GM12801 (cell line): ENCODE data around the gene MMS22L.

ENCODE experiments used
- TF ChIP-seq, protein P1 (sequence below): IDR thresholded peaks from one replicate; pipeline ENCODE4 v1.5.1; 2011; ENCODE audit warnings: control low read depth; ENCODE audit not compliant: insufficient read length; ENCODE audit errors: extremely low read depth

MMS22L gene

DNA sequence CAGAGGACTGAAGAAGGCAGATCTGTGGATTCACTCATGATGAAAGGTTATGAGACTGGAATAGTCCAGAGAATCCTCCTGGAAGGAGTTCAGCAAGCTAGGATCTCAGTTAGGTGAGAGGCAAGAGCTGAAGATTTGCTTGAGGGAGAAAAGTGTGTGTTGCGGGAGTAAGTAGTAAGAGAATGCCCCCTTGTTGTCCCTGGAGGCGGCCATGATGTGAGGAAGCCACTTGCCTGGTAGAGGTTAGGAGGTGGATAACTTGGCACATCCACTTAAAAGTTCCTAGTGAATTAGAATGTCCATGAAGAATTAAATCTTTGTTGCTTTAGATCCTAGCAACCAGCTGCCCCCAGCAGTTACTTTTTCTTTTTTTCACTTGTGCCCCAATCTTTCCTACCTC is 162.5 kb downstream of the MMS22L start:
- TF ChIP-seq, protein P1, sequence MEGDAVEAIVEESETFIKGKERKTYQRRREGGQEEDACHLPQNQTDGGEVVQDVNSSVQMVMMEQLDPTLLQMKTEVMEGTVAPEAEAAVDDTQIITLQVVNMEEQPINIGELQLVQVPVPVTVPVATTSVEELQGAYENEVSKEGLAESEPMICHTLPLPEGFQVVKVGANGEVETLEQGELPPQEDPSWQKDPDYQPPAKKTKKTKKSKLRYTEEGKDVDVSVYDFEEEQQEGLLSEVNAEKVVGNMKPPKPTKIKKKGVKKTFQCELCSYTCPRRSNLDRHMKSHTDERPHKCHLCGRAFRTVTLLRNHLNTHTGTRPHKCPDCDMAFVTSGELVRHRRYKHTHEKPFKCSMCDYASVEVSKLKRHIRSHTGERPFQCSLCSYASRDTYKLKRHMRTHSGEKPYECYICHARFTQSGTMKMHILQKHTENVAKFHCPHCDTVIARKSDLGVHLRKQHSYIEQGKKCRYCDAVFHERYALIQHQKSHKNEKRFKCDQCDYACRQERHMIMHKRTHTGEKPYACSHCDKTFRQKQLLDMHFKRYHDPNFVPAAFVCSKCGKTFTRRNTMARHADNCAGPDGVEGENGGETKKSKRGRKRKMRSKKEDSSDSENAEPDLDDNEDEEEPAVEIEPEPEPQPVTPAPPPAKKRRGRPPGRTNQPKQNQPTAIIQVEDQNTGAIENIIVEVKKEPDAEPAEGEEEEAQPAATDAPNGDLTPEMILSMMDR, result no peak

DNA sequence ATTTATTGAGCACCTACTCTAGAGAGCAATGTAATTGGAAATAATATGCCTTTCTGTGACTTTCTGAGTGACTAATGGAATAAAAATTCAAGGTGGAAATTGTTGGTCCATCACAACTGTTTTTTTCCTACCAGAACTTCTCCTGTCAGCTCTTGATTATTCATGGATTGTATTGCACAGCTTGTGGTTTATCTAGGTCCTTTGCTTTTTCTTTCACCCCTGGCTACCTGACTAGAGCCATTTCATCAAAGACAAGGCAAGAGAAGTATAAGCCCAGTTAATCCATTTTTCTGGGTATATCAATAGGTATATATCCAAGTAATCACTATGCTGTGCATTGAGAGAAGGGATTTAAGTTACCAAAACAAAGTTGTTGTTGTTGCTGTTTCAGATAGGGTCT is 168.4 kb downstream of the MMS22L start:
- TF ChIP-seq, protein P1, result no peak

DNA sequence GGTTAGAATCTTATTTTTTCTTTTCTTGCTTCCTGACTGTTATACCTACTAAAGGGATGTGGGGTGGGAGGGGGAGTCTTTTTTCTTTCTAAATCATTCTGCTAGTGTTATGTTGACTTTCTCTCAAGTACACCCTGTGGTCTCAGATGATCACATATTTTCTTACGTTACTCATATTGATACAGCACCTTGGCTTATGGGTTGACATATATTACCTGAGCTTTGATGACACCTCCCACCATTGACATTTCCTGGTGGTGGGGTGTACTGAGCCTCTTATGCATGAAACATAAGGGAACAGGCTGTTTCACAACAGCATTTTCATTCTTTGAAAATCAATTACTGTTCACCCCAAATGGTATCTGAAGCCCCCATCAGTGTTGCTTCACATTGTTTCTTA is 169.8 kb downstream of the MMS22L start:
- TF ChIP-seq, protein P1, result no peak

DNA sequence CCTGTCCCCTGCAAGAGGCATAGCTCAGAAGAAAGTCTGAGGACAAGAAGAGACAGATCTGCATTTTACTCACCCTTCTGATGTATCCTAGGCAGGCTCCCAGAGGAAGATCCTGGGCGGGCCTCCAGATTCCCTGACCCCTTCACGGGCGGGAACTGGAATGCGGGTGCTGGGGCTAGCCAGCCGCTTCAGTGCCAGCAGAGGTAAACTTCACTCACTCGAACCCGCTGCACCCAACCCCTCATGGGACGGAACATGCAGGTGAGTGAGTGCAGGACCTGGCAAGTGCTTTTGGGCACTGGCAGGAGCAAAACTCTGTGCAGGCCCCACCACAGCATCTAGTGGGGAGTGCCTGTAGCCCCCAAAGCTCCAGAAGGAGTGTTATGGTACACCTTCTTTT is 171.8 kb downstream of the MMS22L start:
- TF ChIP-seq, protein P1, result no peak

DNA sequence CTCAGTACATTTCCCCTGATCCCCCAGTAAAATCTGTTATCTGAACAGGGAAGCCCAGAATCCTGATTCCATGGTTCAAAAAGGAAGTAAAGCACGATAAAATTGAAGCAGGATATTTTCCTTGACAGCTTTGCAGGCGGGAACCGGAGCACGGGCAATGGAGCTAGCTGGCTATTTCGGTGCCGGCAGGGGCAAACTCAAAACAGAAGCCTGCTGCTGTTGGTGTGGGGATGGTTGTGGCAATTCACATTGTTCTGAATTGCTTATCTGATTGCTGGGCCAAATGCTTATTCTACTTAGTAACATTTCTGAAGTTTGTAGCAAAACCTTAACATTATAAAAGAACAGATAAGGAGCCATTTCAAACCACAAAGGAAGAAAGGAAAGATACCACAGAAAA is 172.4 kb downstream of the MMS22L start:
- TF ChIP-seq, protein P1, result no peak

DNA sequence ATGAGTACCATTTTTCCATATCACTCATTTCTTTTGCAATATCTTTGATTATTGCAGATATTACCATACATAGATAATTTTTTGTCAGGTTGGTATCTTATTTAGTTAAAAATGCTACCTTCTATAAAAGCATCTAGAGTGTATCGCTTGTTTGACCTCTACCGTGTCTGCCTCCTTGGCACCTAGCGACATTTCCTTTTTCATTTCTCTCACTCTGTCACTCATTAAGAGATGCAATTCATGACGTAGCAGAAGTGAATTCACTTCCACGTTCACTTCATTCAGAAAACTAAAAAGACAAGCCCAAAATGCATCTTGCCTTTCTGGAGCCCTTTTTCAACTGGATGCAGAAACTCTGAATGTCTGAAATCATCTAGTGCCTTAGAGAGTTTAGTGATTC is 172.9 kb downstream of the MMS22L start:
- TF ChIP-seq, protein P1, result no peak

DNA sequence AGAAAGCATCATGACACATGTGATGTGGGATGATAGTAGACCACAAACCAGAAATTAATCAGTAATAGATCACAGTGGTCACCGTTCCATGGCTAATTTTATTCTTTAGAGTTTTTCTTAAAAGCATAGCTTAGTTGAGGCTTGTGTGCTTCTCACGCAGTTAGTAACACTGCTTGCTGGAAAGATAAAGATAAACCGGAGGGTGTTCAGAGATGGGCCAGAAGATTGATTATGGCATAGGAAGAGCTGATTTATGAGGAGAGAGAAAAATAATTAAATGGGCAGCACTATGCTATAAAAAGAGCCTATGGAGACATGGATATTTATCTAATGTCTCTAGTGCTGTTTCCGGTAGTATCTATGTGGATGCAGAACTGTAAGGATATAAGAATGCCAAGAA is 173.6 kb downstream of the MMS22L start:
- TF ChIP-seq, protein P1, result no peak
